Measurements from ENCODE around the gene NOX5. TPM values are rescaled to one million over a fixed set of nuclear protein-coding genes. Genes with fewer than 3 reads are reported as not detected.

NOX5 gene
- total RNA-seq, 1 donor from 2014 or later, result 0.17 TPM

GRCh38 chr15:69084404-69085030 lies 70.0 kb downstream of the NOX5 start:
- no peak overlapping the region for H3K4me3 ChIP-seq (ENCODE audit: low read depth, low read length)
- no peaks in the 10 kb centered on the region for H3K36me3 ChIP-seq (ENCODE audit: control insufficient read depth, insufficient read depth, low read length)
- H3K27me3 ChIP-seq (ENCODE audit: control insufficient read depth, insufficient read depth, low read length), result peaks cover 2% of the 10 kb centered on the region
- TF ChIP-seq CTCF (IDR thresholded peaks at IDR 0.05; ENCODE audit: insufficient read depth, low read length, poor library complexity, severe bottlenecking), result no peak
- DNase-seq (ENCODE audit: low read depth), result no peak

DNA sequence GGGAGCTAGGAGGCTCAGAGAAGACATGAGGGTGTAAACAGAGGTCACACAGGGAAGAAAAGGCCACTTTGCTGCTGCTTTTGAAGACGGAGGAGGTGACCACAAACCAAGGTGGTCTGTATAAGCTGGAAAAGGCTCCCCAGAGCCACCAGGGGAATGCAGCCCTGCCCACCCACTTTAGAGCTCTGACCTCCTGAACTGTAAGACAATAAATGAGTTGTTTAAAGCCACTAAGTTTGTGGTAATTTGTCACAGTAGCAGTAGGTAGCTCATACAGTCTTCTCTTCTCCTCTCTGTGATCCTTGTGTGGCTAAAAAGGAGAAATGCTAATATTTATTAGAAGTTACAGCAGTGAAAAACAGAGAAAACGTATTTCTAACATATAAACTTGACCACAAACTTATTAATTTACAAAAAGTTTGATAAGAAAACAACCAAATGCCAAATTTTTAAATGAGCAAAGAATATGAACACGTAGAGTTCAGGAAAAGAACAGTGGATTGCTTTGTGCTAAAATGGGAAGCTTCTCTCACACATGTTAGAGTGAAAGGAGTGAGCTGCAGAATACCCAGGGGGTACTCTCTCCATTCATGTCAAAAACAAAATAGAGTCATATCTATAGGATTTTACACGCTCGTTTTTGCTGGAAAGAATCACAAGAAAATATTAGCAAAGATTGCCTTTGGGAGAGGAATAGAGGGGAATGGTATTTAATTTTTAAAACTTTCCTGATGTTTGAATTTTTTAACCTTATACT lies 71.0 kb downstream of the NOX5 start:
- TF ChIP-seq CTCF (IDR thresholded peaks at IDR 0.05; ENCODE audit: insufficient read depth, low read length, poor library complexity, severe bottlenecking), result no peak
- H3K27me3 ChIP-seq (ENCODE audit: control insufficient read depth, insufficient read depth, low read length), result peaks cover 2% of the 10 kb centered on the region

GRCh38 chr15:69086427-69087204 lies 72.1 kb downstream of the NOX5 start:
- H3K36me3 ChIP-seq (ENCODE audit: control insufficient read depth, insufficient read depth, low read length), result no peaks in the 10 kb centered on the region
- H3K4me3 ChIP-seq (ENCODE audit: low read depth, low read length), result no peak overlapping the region
- no peak for DNase-seq (ENCODE audit: low read depth)
- H3K27me3 ChIP-seq (ENCODE audit: control insufficient read depth, insufficient read depth, low read length), result peaks cover 2% of the 10 kb centered on the region
- no peak for TF ChIP-seq CTCF (IDR thresholded peaks at IDR 0.05; ENCODE audit: insufficient read depth, low read length, poor library complexity, severe bottlenecking)

More for the DNA sequence above, 71.0 kb downstream of the NOX5 start:
- Histone ChIP-seq H3K36me3 (ENCODE audit: control insufficient read depth, insufficient read depth, low read length) (no peaks in the 10 kb centered on the region), H3K4me3 (ENCODE audit: low read depth, low read length) (no peak overlapping the region)
- DNase-seq (ENCODE audit: low read depth), result no peak

DNA sequence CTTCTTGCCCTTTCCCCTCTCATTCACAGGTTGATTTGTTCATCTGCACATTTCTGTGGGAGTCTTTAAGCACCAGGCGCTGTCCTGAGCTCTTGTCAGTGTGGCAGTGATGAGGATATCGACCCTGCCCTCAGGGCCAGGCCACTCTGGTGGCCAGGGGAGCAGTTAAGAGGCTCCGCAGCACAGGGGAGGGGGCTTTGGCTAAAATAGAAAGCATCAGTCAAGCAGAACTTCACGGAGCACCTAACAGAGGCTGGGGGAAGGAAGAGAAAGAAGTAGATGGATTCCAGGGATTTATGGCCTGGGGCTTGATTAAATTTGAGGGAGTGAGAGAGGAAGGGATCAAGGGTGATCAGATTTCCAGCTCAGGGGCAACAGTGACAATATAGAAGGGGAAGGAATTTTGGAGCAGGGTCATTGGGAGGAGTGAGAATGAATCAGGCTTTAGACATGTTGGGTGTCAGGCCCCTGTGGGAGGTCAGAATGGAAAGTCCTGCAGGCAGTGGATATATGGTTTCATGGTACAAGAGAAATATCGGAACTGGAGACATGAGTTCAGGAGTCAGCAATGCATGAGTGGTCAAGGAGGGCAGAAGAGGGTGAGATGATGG lies 73.0 kb downstream of the NOX5 start:
- no peak for DNase-seq (ENCODE audit: low read depth)
- Histone ChIP-seq H3K36me3 (ENCODE audit: control insufficient read depth, insufficient read depth, low read length) (no peaks in the 10 kb centered on the region), H3K27me3 (ENCODE audit: control insufficient read depth, insufficient read depth, low read length) (peaks cover 2% of the 10 kb centered on the region), H3K4me3 (ENCODE audit: low read depth, low read length) (no peak overlapping the region)
- no peak for TF ChIP-seq CTCF (IDR thresholded peaks at IDR 0.05; ENCODE audit: insufficient read depth, low read length, poor library complexity, severe bottlenecking)

DNA sequence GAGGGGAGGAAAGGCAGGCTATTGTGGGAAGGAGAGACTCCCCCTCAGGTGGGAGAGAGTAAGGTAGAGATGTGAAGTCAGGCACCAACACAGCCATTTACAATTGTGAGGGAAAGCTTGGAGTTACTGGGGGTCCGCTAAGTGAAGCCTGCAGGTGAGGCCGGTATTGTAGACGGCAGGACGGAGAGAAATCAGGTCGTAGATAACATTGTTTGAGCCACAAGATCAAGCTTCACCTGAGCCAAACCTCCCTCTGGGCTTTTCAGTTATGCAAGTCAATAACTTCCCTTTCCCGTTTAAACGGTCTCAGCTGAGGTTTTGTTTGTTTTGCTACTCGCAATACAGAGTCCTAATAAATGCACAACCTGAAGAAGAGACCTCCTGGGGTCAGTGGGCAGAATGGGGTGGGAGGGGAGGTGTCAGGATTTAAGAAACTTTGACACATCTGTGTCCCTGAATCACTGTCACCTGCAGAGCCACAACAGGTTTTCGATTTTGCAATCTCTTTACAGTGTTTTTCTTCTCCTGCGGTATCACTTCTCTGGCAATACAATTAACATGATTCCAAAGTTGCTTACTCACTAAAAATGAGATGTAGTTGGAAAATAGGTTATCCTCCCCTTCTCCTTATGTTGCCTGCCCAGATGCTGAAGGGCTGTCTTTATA lies 73.9 kb downstream of the NOX5 start:
- TF ChIP-seq CTCF (IDR thresholded peaks at IDR 0.05; ENCODE audit: insufficient read depth, low read length, poor library complexity, severe bottlenecking), result no peak
- no peaks in the 10 kb centered on the region for H3K36me3 ChIP-seq (ENCODE audit: control insufficient read depth, insufficient read depth, low read length)
- DNase-seq (ENCODE audit: low read depth), result no peak
- no peak overlapping the region for H3K4me3 ChIP-seq (ENCODE audit: low read depth, low read length)
- H3K27me3 ChIP-seq (ENCODE audit: control insufficient read depth, insufficient read depth, low read length), result peaks cover 2% of the 10 kb centered on the region

Measured in kidney epithelial cell (primary cell).